ENCODE measurements around the gene C15orf61. TPM values are rescaled to one million over a fixed set of nuclear protein-coding genes. Genes with fewer than 3 reads are reported as not detected.

Gene C15orf61
- total RNA-seq, 1 donor from 2014 or later, result 5.2 TPM

- DNase-seq (ENCODE audit: low spot score), result no peak
- Mint-ChIP-seq H3K4me3 (ENCODE audit: unreplicated experiment) (no peak overlapping the region), H3K9me3 (ENCODE audit: low read depth) (no peaks in the 10 kb centered on the region), H3K4me1 (ENCODE audit: low read depth) (peaks cover 4% of the 10 kb centered on the region), H3K27ac (ENCODE audit: unreplicated experiment) (no peak overlapping the region), H3K27me3 (ENCODE audit: low read depth) (no peaks in the 10 kb centered on the region), H3K36me3 (ENCODE audit: low read depth) (peaks cover 4% of the 10 kb centered on the region)
- TF ChIP-seq CTCF (IDR thresholded peaks at IDR 0.05), result no peak
Measured at GRCh38 chr15:67578020-67578600, 57.2 kb downstream of the C15orf61 start.

GRCh38 chr15:67579164-67579563 lies 58.2 kb downstream of the C15orf61 start:
- Mint-ChIP-seq H3K27me3 (ENCODE audit: low read depth) (no peaks in the 10 kb centered on the region), H3K9me3 (ENCODE audit: low read depth) (no peaks in the 10 kb centered on the region), H3K36me3 (ENCODE audit: low read depth) (peaks cover 4% of the 10 kb centered on the region), H3K27ac (ENCODE audit: unreplicated experiment) (no peak overlapping the region), H3K4me1 (ENCODE audit: low read depth) (peaks cover 4% of the 10 kb centered on the region), H3K4me3 (ENCODE audit: unreplicated experiment) (no peak overlapping the region)
- TF ChIP-seq CTCF (IDR thresholded peaks at IDR 0.05), result no peak
- no peak for DNase-seq (ENCODE audit: low spot score)

Other genes starting within 250 kb of the C15orf61 start
- 14.0 to 19.8 TPM (median 17.5 TPM) in 3 replicates for gene MAP2K5, start 21.6 kb downstream of the C15orf61 start, total RNA-seq

Measured in chondrocyte (in vitro differentiated cells).